HepG2 (cell line): Measurements from ENCODE around the gene ALG3. TPM values are rescaled to one million over a fixed set of nuclear protein-coding genes. Genes with fewer than 3 reads are reported as not detected.

Experiments used
- CEBPZ ChIP-seq: IDR thresholded peaks from 2 replicates; pipeline ENCODE4 v1.6.1; 2012; ENCODE audit warnings: low read length, improper control_type of control experiment
- GABPB1 ChIP-seq: IDR thresholded peaks from 2 replicates; pipeline ENCODE4 v1.6.1; 2016; ENCODE audit warnings: mild to moderate bottlenecking, missing genetic modification reagents, moderate library complexity, missing compliant biosample characterization
- HOXA3 ChIP-seq: sonication (generic); formaldehyde crosslinking; IDR thresholded peaks from 2 replicates; pipeline ENCODE4 v1.5.0; 2020; ENCODE audit warnings: missing genetic modification reagents
- MYNN ChIP-seq: sonication (generic); formaldehyde crosslinking; IDR thresholded peaks from 2 replicates; pipeline ENCODE4 v1.4.0; 2020; ENCODE audit warnings: mild to moderate bottlenecking, low read depth, missing genetic modification reagents
- NFKBIZ ChIP-seq: IDR thresholded peaks from 2 replicates; pipeline ENCODE4 v1.6.1; 2018; ENCODE audit warnings: missing genetic modification reagents, missing compliant biosample characterization
- NR1H2 ChIP-seq: sonication (generic); formaldehyde crosslinking; IDR thresholded peaks from 2 replicates; pipeline ENCODE4 v1.8.1; 2022; ENCODE audit warnings: low read depth, missing genetic modification reagents, borderline replicate concordance
- SALL2 ChIP-seq: sonication (generic); formaldehyde crosslinking; IDR thresholded peaks from 2 replicates; pipeline ENCODE4 v1.8.1; 2023; ENCODE audit warnings: mild to moderate bottlenecking, missing genetic modification reagents, inconsistent platforms
- SSRP1 ChIP-seq: IDR thresholded peaks from 2 replicates; pipeline ENCODE4 v1.6.1; 2016; ENCODE audit warnings: control low read depth
- TEAD3 ChIP-seq: optimal IDR thresholded peaks from 2 replicates; pipeline ENCODE3; 2016; ENCODE audit warnings: borderline replicate concordance
- U2AF2 ChIP-seq: fragments of 200-400 bp; formaldehyde crosslinking; IDR thresholded peaks from 2 replicates; pipeline ENCODE4 v1.6.1; 2017; ENCODE audit warnings: low read depth, mild to moderate bottlenecking, low read length
- ZNF10 ChIP-seq: sonication (generic); formaldehyde crosslinking; IDR thresholded peaks from 2 replicates; pipeline ENCODE4 v1.4.0; 2020; ENCODE audit warnings: mild to moderate bottlenecking, low read depth, missing genetic modification reagents, borderline replicate concordance
- ZNF121 ChIP-seq: sonication (generic); formaldehyde crosslinking; IDR thresholded peaks from 2 replicates; pipeline ENCODE4 v1.5.0; 2020; ENCODE audit warnings: mild to moderate bottlenecking, missing genetic modification reagents
- ZNF160 ChIP-seq: sonication (generic); formaldehyde crosslinking; IDR thresholded peaks from 2 replicates; pipeline ENCODE4 v1.8.0; 2022; ENCODE audit warnings: mild to moderate bottlenecking, inconsistent platforms, missing genetic modification reagents
- ZNF354B ChIP-seq: sonication (generic); formaldehyde crosslinking; IDR thresholded peaks from 2 replicates; pipeline ENCODE4 v1.8.0; 2022; ENCODE audit warnings: mild to moderate bottlenecking, missing genetic modification reagents
- ZNF432 ChIP-seq: sonication (generic); formaldehyde crosslinking; IDR thresholded peaks from 2 replicates; pipeline ENCODE4 v1.5.0; 2020; ENCODE audit warnings: missing genetic modification reagents, mild to moderate bottlenecking, borderline replicate concordance
- ZNF570 ChIP-seq: sonication (generic); formaldehyde crosslinking; IDR thresholded peaks from 2 replicates; pipeline ENCODE4 v1.4.0; 2020; ENCODE audit warnings: mild to moderate bottlenecking, missing genetic modification reagents, borderline replicate concordance
- ZNF609 ChIP-seq: sonication (generic); formaldehyde crosslinking; IDR thresholded peaks from 2 replicates; pipeline ENCODE4 v1.4.0; 2020; ENCODE audit warnings: mild to moderate bottlenecking, missing genetic modification reagents, borderline replicate concordance
- ZNF772 ChIP-seq: sonication (generic); formaldehyde crosslinking; IDR thresholded peaks from 2 replicates; pipeline ENCODE4 v1.5.0; 2020; ENCODE audit warnings: mild to moderate bottlenecking, missing genetic modification reagents
- ZNF883 ChIP-seq: sonication (generic); formaldehyde crosslinking; IDR thresholded peaks from 2 replicates; pipeline ENCODE4 v1.5.1; 2020; ENCODE audit warnings: mild to moderate bottlenecking, missing genetic modification reagents; ENCODE audit errors: not compliant biosample characterization
- polyA plus RNA-seq, 8 experiments: library from polyadenylated mRNA; depleted of rRNA in 3 of 8; stranded (reverse) in 7 of 8; unstranded in 1 of 8; fragments of >200 nt; fragmentation: Illumina TruSeq in 4 of 8; extraction: Trizol in 4 of 8; gene quantifications; 2 replicates each; pipeline versions ENCODE4 v1.2.1 to v1.2.3, GENCODE V29; 2011 to 2016; ENCODE audit warnings: low read depth in 4 of 8, missing spikeins in 1 of 8, mixed read lengths in 1 of 8; ENCODE audit not compliant: insufficient read depth in 1 of 8
- total RNA-seq, 5 experiments: library from RNA; depleted of rRNA; stranded (reverse); fragments of >200 nt; fragmentation: Illumina TruSeq; extraction: Trizol; gene quantifications; 2 replicates each; pipeline ENCODE4 v1.2.3, GENCODE V29; 2016; ENCODE audit warnings: low read depth in 1 of 5

Gene ALG3
- total and polyA plus RNA-seq, 2 of the 13 experiments (the other 11 are each of a cell fraction or from before 2014, with no cell fraction given), result 46.6 to 57.1 TPM

DNA sequence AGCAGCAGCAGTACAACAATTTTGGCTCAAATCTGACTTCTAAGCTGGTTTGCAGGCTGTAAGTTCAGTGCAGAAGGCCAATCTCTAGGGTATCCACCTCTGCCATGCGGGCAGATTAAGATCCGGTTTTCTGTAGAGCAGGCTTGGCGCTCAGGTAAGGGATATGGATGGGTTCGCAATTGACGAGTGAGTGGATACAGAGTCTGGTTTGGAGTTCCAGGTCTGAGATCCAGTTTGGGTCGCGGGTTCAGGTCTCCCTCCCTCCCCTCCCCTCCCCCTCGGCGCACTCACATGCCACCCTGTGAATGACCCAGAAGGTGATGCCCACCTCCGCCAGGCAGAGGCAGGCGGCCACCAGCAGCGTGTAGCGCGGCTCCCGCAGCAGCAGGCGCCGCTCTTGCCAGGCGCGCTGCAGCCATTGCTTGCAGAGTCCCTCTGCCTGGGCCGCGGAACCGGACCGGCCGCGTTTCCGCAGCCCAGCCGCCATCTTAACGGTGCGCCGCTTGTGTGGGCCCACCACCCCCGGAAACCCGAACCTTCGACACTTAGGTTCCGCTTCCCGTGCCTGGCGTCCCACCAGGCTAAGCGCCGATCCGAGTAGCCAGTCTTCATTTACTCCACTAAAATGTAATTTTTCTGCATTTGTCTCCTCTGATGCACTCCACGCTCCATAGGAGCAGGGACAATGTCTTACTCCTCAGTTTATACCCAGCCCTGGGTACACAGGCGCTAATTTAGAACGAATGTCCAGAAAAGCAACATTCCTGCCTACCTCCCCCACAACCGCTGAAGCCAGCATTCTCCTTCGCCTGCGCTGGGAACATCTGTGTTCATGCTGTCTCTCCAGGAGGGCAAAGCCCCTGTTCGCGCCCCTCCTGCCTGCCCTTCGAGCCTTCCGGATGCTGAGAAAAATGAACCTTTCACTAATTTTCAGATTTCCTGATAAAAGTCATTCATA, at the start of gene ALG3 (continued):
- TF ChIP-seq ZNF609, result no peak; the same call in 1 of the 2 replicates
- TF ChIP-seq CEBPZ, result no peak
- TF ChIP-seq HOXA3 (CRISPR knock-in tag), result peak; percentile 97
- no peak for TF ChIP-seq ZNF121
- TF ChIP-seq SALL2 (CRISPR knock-in tag), result 0 out of 2 replicates have a peak, but pooled peaks have one; percentile 60
- peak; percentile 94 for TF ChIP-seq GABPB1 (CRISPR knock-in tag)
- 0 out of 2 replicates have a peak, but pooled peaks have one; percentile 51 for TF ChIP-seq NFKBIZ (CRISPR knock-in tag)
- TF ChIP-seq MYNN, result no peak; the same call in 1 of the 2 replicates
- TF ChIP-seq ZNF883 (CRISPR knock-in tag), result peak; percentile 62
- TF ChIP-seq ZNF354B, result no peak
- no peak for TF ChIP-seq U2AF2
- TF ChIP-seq SSRP1 (CRISPR knock-in tag), result no peak
- no peak for TF ChIP-seq NR1H2
- peak; percentile 89 for TF ChIP-seq ZNF772 (CRISPR knock-in tag)
- TF ChIP-seq ZNF432 (CRISPR knock-in tag), result no peak
- no peak for TF ChIP-seq ZNF570 (CRISPR knock-in tag)
- no peak for TF ChIP-seq ZNF10 (CRISPR knock-in tag)
- peak; percentile 86 for TF ChIP-seq ZNF160 (CRISPR knock-in tag)
- TF ChIP-seq TEAD3, result peak; percentile 26
